Ureter (tissue), 1 donor: ENCODE data around the gene MMP24. TPM values are rescaled to one million over a fixed set of nuclear protein-coding genes. Genes with fewer than 3 reads are reported as not detected.
"Not testable (repeated sequence)": the region's sequence is repeated elsewhere in the genome, so short reads cannot be mapped to it uniquely, and the experiment has no call there.

Source experiments
- DNase-seq: peaks from one replicate; pipeline ENCODE4 v3.0.0-alpha.2; 2020; ENCODE audit warnings: low spot score
- total RNA-seq: library from RNA; stranded (reverse); gene quantifications from one replicate; pipeline ENCODE4 v1.2.4, GENCODE V29; 2023
- donor health status: DM: yes; HTN: yes; CAD: no.

Gene MMP24
- 0.55 TPM for total RNA-seq

- no peak for DNase-seq
Observed at GRCh38 chr20:35226126-35226883, at the start of gene MMP24. Gene MMP24 (plus strand): TSS chr20:35226690. CDS start chr20:35226739, 49 bp downstream.

- no peak for DNase-seq
Observed at GRCh38 chr20:35179292-35180212, 46.9 kb upstream of the MMP24 start.

GRCh38 chr20:35180266-35180665 lies 46.2 kb upstream of the MMP24 start:
- no peak for DNase-seq

GRCh38 chr20:35181731-35182130 lies 44.8 kb upstream of the MMP24 start:
- DNase-seq = no peak

- DNase-seq = not testable (repeated sequence)
Observed at GRCh38 chr20:35186691-35187289, 39.7 kb upstream of the MMP24 start.

GRCh38 chr20:35187584-35188190 lies 38.8 kb upstream of the MMP24 start:
- no peak for DNase-seq

GRCh38 chr20:35189223-35189622 lies 37.3 kb upstream of the MMP24 start:
- DNase-seq = not testable (repeated sequence)

- no peak for DNase-seq
Observed at GRCh38 chr20:35190556-35190955, 35.9 kb upstream of the MMP24 start.

- DNase-seq = no peak
Observed at GRCh38 chr20:35191419-35192117, 34.9 kb upstream of the MMP24 start.

- no peak for DNase-seq
Observed at GRCh38 chr20:35192118-35192872, 34.2 kb upstream of the MMP24 start.

GRCh38 chr20:35193031-35193791 lies 33.3 kb upstream of the MMP24 start:
- DNase-seq = not testable (repeated sequence)

GRCh38 chr20:35196313-35196712 lies 30.2 kb upstream of the MMP24 start:
- DNase-seq = no peak

- DNase-seq = no peak
Observed at GRCh38 chr20:35199740-35200139, 26.8 kb upstream of the MMP24 start.

GRCh38 chr20:35200267-35200666 lies 26.2 kb upstream of the MMP24 start:
- no peak for DNase-seq

GRCh38 chr20:35201467-35201866 lies 25.0 kb upstream of the MMP24 start:
- DNase-seq = not testable (repeated sequence)

GRCh38 chr20:35206802-35207201 lies 19.7 kb upstream of the MMP24 start:
- DNase-seq = no peak

GRCh38 chr20:35207950-35208611 lies 18.4 kb upstream of the MMP24 start:
- DNase-seq = peak; percentile 88

GRCh38 chr20:35215066-35215956 lies 11.2 kb upstream of the MMP24 start:
- no peak for DNase-seq
